Heart left ventricle (tissue), 16 donors: ENCODE data around the gene RNF2. TPM values are rescaled to one million over a fixed set of nuclear protein-coding genes. Genes with fewer than 3 reads are reported as not detected.

Experiments
- ATAC-seq, 4 donors: fragments of 200-7000 bp; cut with Tn5 transposase; one replicate each; pipeline ENCODE4 v1.9.1; 2020 to 2022; ENCODE audit warnings: moderate library complexity in 4 of 4, mild to moderate bottlenecking in 3 of 4, moderate number of reproducible peaks in 1 of 4
- DNase-seq, 5 donors: peaks; one replicate each; pipeline ENCODE4 v3.0.0-alpha.2; 2020
- H3K27ac ChIP-seq, 12 donors: fragments of 200-600 bp; sonication (generic) in 4 of 12; one replicate each; pipeline versions ENCODE4 v1.5.0 to v1.8.0; 2016 to 2022; ENCODE audit warnings: mild to moderate bottlenecking in 2 of 12
- H3K27me3 ChIP-seq, 9 donors: fragments of 200-600 bp; sonication (generic) in 2 of 9; one replicate each; pipeline versions ENCODE4 v1.5.1 to v1.8.0; 2016 to 2022; ENCODE audit warnings: mild to moderate bottlenecking in 3 of 9
- H3K36me3 ChIP-seq, 9 donors: fragments of 200-600 bp; sonication (generic) in 2 of 9; one replicate each; pipeline versions ENCODE4 v1.5.0 to v1.8.0; 2018 to 2022; ENCODE audit warnings: mild to moderate bottlenecking in 2 of 9
- H3K4me1 ChIP-seq, 12 donors: fragments of 200-600 bp; sonication (generic) in 4 of 12; one replicate each; pipeline versions ENCODE4 v1.5.0 to v1.8.0; 2016 to 2022; ENCODE audit warnings: mild to moderate bottlenecking in 3 of 12
- H3K4me3 ChIP-seq, 12 donors: fragments of 200-600 bp; sonication (generic) in 4 of 12; one replicate each; pipeline versions ENCODE4 v1.5.0 to v1.8.0; 2017 to 2022; ENCODE audit warnings: mild to moderate bottlenecking in 9 of 12, moderate library complexity in 4 of 12
- H3K9me3 ChIP-seq, 12 donors: fragments of 200-600 bp; sonication (generic) in 4 of 12; one replicate each; pipeline versions ENCODE4 v1.5.0 to v1.8.0; 2016 to 2022; ENCODE audit warnings: mild to moderate bottlenecking in 1 of 12
- POLR2A ChIP-seq, 2 donors: fragments of 450-650 bp; IDR thresholded peaks; one replicate each; pipeline ENCODE4 v1.6.1; 2017; ENCODE audit warnings: antibody characterized with exemption in 2 of 2, mild to moderate bottlenecking in 2 of 2, moderate library complexity in 2 of 2
- WGBS, 4 donors: extraction: QIAGEN DNeasy Blood & Tissue Kit in 2 of 4; methylation state at CpG; one replicate each; pipeline versions ENCODE4 v1.1.5 to v1.1.7; 2013 to 2018; 5-methylcytosine and 5-hydroxymethylcytosine counted together
- intact Hi-C, 10 donors: fragments of 100-400 bp; cut with DNase I; formaldehyde crosslinking; loops; one replicate each; pipeline versions ENCODE4 v1.11.1 to v1.14.2; 2022
- polyA plus RNA-seq, 2 donors: library from polyadenylated mRNA; stranded (reverse); fragments of 200-250 nt; gene quantifications; one replicate each; pipeline ENCODE4 v1.2.3, GENCODE V29; 2013
- total RNA-seq, 9 donors: library from RNA; depleted of rRNA in 2 of 9; stranded (reverse); fragments of >200 nt in 2 of 9; fragmentation: NEBNext Ultra II Directional in 3 of 9; extraction: Animal tissue kit (Norgen Biotek cat#: 25700) in 3 of 9; gene quantifications; one replicate each; pipeline versions ENCODE4 v1.1.0 to v1.2.4, GENCODE V29; 2016 to 2023
- TF ChIP-seq, protein P1 (sequence below), 12 donors: fragments of 200-600 bp; sonication (generic) in 4 of 12; IDR thresholded peaks; one replicate each; pipeline versions ENCODE4 v1.5.0 to v1.8.0; 2018 to 2022; ENCODE audit warnings: antibody characterized with exemption in 12 of 12, mild to moderate bottlenecking in 5 of 12
- donor health status: ischemic (EF 13 %, LVEDD 7.1; RV severe dilation, severe dysfunction).
- donor health status: healthy with polysubstance abuse.
- donor health status: DM: no; HTN: yes; CAD: no.
- donor health status: DM: no; HTN: no; CAD: no.
- donor health status: ischemic (EF 25% LVEDD 6.9; RV normal size, moderate dysfunction).
- donor health status: ischemic (EF 25% LVEDD 5.7; RV mildly dilated, moderate dysfunction).
- donor health status: healthy.
- donor health status: DM: yes; HTN: yes; CAD: no.
- donor health status: ischemic (EF 35%, LVEDD 5.7; RV mildly dilated, moderate dysfunction).
- donor health status: nonischemic (EF 11% LVEDD 7.7; RV severe dilation, severe dysfunction).
- donor health status: DM: yes; HTN: yes; CAD: no.
- donor health status: PGD.
- donor health status: ischemic (EF 29% LVEDD 5.4; RV normal size, mild dysfunction).
- donor health status: nonischemic (EF 23%, LVEDD 6.1; RV moderate dilation, normal function).

RNF2 gene
- total and polyA plus RNA-seq, 11 donors: 2.7 to 18.6 (median 12.4) TPM

DNA sequence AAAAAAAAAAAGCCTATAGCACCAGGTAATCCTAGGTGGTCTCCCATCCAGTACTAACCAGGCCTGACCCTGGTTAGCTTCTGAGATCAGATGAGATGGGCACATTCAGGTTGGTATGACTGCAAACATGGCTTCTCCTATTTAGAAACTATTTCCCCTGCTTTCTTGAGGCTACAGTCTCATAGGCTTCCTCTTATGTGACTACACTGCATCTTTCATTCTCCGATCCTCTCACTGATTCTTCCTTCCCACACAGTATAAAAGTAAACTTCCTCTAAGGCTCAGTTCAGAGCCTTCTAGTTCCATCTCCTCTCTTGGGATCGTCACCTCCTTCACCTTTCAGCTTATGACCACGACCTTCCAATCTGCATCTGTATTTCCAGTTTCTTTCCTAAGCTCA lies 30.4 kb upstream of the RNF2 start:
- peaks cover 0 to 4% (median 0%) of the 10 kb centered on the region in 12 donors for H3K4me1 ChIP-seq
- no peak for TF ChIP-seq POLR2A (IDR thresholded peaks at IDR 0.05)
- TF ChIP-seq, protein P1, sequence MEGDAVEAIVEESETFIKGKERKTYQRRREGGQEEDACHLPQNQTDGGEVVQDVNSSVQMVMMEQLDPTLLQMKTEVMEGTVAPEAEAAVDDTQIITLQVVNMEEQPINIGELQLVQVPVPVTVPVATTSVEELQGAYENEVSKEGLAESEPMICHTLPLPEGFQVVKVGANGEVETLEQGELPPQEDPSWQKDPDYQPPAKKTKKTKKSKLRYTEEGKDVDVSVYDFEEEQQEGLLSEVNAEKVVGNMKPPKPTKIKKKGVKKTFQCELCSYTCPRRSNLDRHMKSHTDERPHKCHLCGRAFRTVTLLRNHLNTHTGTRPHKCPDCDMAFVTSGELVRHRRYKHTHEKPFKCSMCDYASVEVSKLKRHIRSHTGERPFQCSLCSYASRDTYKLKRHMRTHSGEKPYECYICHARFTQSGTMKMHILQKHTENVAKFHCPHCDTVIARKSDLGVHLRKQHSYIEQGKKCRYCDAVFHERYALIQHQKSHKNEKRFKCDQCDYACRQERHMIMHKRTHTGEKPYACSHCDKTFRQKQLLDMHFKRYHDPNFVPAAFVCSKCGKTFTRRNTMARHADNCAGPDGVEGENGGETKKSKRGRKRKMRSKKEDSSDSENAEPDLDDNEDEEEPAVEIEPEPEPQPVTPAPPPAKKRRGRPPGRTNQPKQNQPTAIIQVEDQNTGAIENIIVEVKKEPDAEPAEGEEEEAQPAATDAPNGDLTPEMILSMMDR (IDR thresholded peaks at IDR 0.05): no peak
- DNase-seq: no peak
- H3K36me3 ChIP-seq: no peaks in the 10 kb centered on the region
- intact Hi-C loops: no loop called here
- H3K27me3 ChIP-seq: no peaks in the 10 kb centered on the region
- H3K4me3 ChIP-seq: no peak overlapping the region
- H3K9me3 ChIP-seq: no peaks in the 10 kb centered on the region
- WGBS, 4 donors: 77 to 82% (median 81%) methylated on average over 3 of the region's 3 CpGs
- no peak overlapping the region for H3K27ac ChIP-seq
- no peak for ATAC-seq

DNA sequence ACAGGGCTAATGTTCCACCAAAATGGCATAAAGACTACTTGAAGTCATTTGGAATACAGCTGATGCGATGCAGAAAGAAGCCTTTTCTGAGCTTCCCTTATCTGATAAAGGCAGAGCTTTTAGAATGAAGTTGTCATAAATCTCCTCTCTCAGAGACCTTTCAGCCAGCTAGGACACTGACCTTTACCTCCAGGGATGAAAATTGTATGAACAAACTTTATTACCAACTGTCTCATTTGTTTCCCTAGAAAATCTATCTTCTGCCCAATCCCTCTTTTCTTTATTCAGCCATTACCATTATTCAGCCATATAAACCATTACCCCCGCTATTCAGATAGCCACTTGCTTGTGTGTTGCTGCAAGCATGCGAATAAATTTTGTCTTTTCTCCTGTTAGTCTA lies 29.7 kb upstream of the RNF2 start:
- H3K27me3 ChIP-seq: no peaks in the 10 kb centered on the region
- DNase-seq: no peak
- H3K9me3 ChIP-seq: no peaks in the 10 kb centered on the region
- H3K36me3 ChIP-seq: no peaks in the 10 kb centered on the region
- no peak for ATAC-seq
- TF ChIP-seq, protein P1 (IDR thresholded peaks at IDR 0.05): no peak
- no peak for TF ChIP-seq POLR2A (IDR thresholded peaks at IDR 0.05)
- H3K27ac ChIP-seq: no peak overlapping the region
- H3K4me1 ChIP-seq: peaks cover 0 to 4% (median 0%) of the 10 kb centered on the region in 12 donors
- intact Hi-C loops: no loop called here
- 91 to 97% (median 94%) methylated on average over 3 of the region's 3 CpGs for WGBS, 4 donors
- H3K4me3 ChIP-seq: no peak overlapping the region

DNA sequence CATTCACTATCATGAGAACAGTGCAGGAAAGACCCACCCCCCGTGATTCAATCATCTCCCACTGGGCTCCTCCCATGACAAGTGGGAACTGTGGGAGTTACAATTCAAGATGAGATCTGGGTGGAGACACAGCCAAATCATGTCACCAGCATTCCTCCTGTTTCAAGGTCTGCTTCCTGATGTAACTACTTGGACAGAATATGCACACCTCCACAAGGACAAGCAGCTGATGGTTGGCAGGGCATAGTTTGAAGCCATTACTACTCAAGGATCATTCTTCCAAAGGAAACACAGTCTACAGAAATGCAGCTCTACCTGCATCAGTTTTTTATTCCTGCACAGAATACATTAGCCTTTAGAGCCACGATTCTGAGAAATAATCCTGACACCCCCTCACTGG lies 28.5 kb upstream of the RNF2 start:
- intact Hi-C loops: no loop called here
- no peak overlapping the region for H3K27ac ChIP-seq
- TF ChIP-seq, protein P1 (IDR thresholded peaks at IDR 0.05): no peak
- no peak for TF ChIP-seq POLR2A (IDR thresholded peaks at IDR 0.05)

DNA sequence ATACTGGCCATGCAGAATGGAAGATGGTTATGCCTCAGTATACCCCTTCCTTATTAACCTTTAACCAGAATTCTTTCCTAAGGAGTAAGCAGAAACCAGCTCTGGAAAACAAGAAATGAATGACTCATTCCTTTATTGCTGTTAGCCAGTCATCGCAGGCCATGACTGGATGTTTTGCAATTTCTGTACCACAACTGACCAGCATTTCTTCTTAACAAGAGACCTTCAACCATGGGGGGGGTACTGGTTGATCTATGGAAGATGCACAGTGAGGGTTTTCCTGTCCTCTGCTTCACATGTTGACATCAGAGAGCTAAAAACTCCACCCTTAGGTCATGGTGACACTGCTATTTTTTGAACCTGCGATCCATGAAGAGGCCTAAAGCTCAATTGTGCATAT lies 28.0 kb upstream of the RNF2 start:
- intact Hi-C loops: no loop called here
- 86 to 92% (median 89%) methylated on average over 2 of the region's 2 CpGs for WGBS, 4 donors
- H3K27me3 ChIP-seq: no peaks in the 10 kb centered on the region
- H3K4me1 ChIP-seq: peaks cover 0 to 4% (median 0%) of the 10 kb centered on the region in 12 donors
- TF ChIP-seq, protein P1 (IDR thresholded peaks at IDR 0.05): no peak
- no peak for TF ChIP-seq POLR2A (IDR thresholded peaks at IDR 0.05)
- H3K4me3 ChIP-seq: no peak overlapping the region
- no peaks in the 10 kb centered on the region for H3K36me3 ChIP-seq
- no peaks in the 10 kb centered on the region for H3K9me3 ChIP-seq
- ATAC-seq (no peak), DNase-seq (no peak)
- H3K27ac ChIP-seq: no peak overlapping the region

More for the DNA sequence above, 28.5 kb upstream of the RNF2 start:
- Histone ChIP-seq H3K4me3 (no peak overlapping the region), H3K4me1 (peaks cover 0 to 4% (median 0%) of the 10 kb centered on the region in 12 donors), H3K27me3 (no peaks in the 10 kb centered on the region), H3K9me3 (no peaks in the 10 kb centered on the region), H3K36me3 (no peaks in the 10 kb centered on the region)
- ATAC-seq (no peak), DNase-seq (no peak)
- 50 to 89% (median 68%) methylated on average over 2 of the region's 2 CpGs for WGBS, 4 donors
